Measurements from ENCODE around the gene AKR1B1.
A peak's percentile ranks its signal among the peaks of the same experiment; 100 is the strongest.

AKR1B1 gene

GRCh38 chr7:134458341-134458805 lies 527 bp downstream of the AKR1B1 start:
- TF ChIP-seq CTCF (IDR thresholded peaks at IDR 0.05; ENCODE audit: low read length) (no peak; the same call in none of the 2 replicates), EZH2 (IDR thresholded peaks at IDR 0.05; ENCODE audit: borderline replicate concordance, low read length) (no peak)
- peak overlapping the region; percentile 81 for H3K4me3 ChIP-seq (ENCODE audit: low read depth, low read length, poor library complexity, severe bottlenecking)
- H3K4me2 ChIP-seq (ENCODE audit: low read length), result peak overlapping the region; percentile 65
- no peaks in the 10 kb centered on the region for H3K79me2 ChIP-seq (ENCODE audit: insufficient read depth, low read length)
- no peaks in the 10 kb centered on the region for H3K9me2 ChIP-seq (ENCODE audit: low read depth, low read length)
- no peaks in the 10 kb centered on the region for H3K27me3 ChIP-seq (ENCODE audit: insufficient read depth, low read length)
- H3K36me3 ChIP-seq (ENCODE audit: insufficient read depth, low read length), result peaks cover 12% of the 10 kb centered on the region
- no peaks in the 10 kb centered on the region for H3F3A ChIP-seq (ENCODE audit: insufficient read depth, low read length)
- H4K20me1 ChIP-seq (ENCODE audit: insufficient read depth, low read length), result no peaks in the 10 kb centered on the region
- H3K9ac ChIP-seq (ENCODE audit: low read length), result peak overlapping the region; percentile 76
- peak overlapping the region; percentile 14; the same call in 1 of the 2 replicates for H2AFZ ChIP-seq (ENCODE audit: low read length)
- H3K4me1 ChIP-seq (ENCODE audit: insufficient read depth, low read length, severe bottlenecking), result peaks cover 38% of the 10 kb centered on the region
- H3K9me3 ChIP-seq (ENCODE audit: low read length), result no peaks in the 10 kb centered on the region
- no peak overlapping the region for H3K27ac ChIP-seq (ENCODE audit: low read depth, low read length, poor library complexity, severe bottlenecking)

GRCh38 chr7:134457210-134457609 lies 1.7 kb downstream of the AKR1B1 start:
- no peak overlapping the region; the same call in 1 of the 2 replicates for H3K9ac ChIP-seq (ENCODE audit: low read length)

GRCh38 chr7:134454277-134454676 lies 4.6 kb downstream of the AKR1B1 start:
- H3K9ac ChIP-seq (ENCODE audit: low read length), result no peak overlapping the region
- H3K4me1 ChIP-seq (ENCODE audit: insufficient read depth, low read length, severe bottlenecking), result peaks cover 44% of the 10 kb centered on the region
- TF ChIP-seq CTCF (IDR thresholded peaks at IDR 0.05; ENCODE audit: low read length) (no peak), EZH2 (IDR thresholded peaks at IDR 0.05; ENCODE audit: borderline replicate concordance, low read length) (no peak)
- no peak overlapping the region for H3K27ac ChIP-seq (ENCODE audit: low read depth, low read length, poor library complexity, severe bottlenecking)
- peaks cover 36% of the 10 kb centered on the region for H3K36me3 ChIP-seq (ENCODE audit: insufficient read depth, low read length)
- H3K79me2 ChIP-seq (ENCODE audit: insufficient read depth, low read length), result no peaks in the 10 kb centered on the region
- H3K4me3 ChIP-seq (ENCODE audit: low read depth, low read length, poor library complexity, severe bottlenecking), result no peak overlapping the region
- no peaks in the 10 kb centered on the region for H3K27me3 ChIP-seq (ENCODE audit: insufficient read depth, low read length)
- no peak overlapping the region for H2AFZ ChIP-seq (ENCODE audit: low read length)
- H3K4me2 ChIP-seq (ENCODE audit: low read length), result peak overlapping the region; percentile 6; the same call in 1 of the 2 replicates
- H3F3A ChIP-seq (ENCODE audit: insufficient read depth, low read length), result no peaks in the 10 kb centered on the region
- no peaks in the 10 kb centered on the region for H4K20me1 ChIP-seq (ENCODE audit: insufficient read depth, low read length)
- H3K9me2 ChIP-seq (ENCODE audit: low read depth, low read length), result no peaks in the 10 kb centered on the region
- no peaks in the 10 kb centered on the region for H3K9me3 ChIP-seq (ENCODE audit: low read length)

More at GRCh38 chr7:134457210-134457609, 1.7 kb downstream of the AKR1B1 start:
- no peak for TF ChIP-seq EZH2 (IDR thresholded peaks at IDR 0.05; ENCODE audit: borderline replicate concordance, low read length)
- TF ChIP-seq CTCF (IDR thresholded peaks at IDR 0.05; ENCODE audit: low read length), result no peak
- Histone ChIP-seq H3K79me2 (ENCODE audit: insufficient read depth, low read length) (no peaks in the 10 kb centered on the region), H2AFZ (ENCODE audit: low read length) (no peak overlapping the region), H3K4me1 (ENCODE audit: insufficient read depth, low read length, severe bottlenecking) (peaks cover 50% of the 10 kb centered on the region), H3K9me2 (ENCODE audit: low read depth, low read length) (no peaks in the 10 kb centered on the region), H3K36me3 (ENCODE audit: insufficient read depth, low read length) (peaks cover 12% of the 10 kb centered on the region), H3K4me2 (ENCODE audit: low read length) (peak overlapping the region; percentile 65), H3K9me3 (ENCODE audit: low read length) (no peaks in the 10 kb centered on the region), H3K27me3 (ENCODE audit: insufficient read depth, low read length) (no peaks in the 10 kb centered on the region), H3K27ac (ENCODE audit: low read depth, low read length, poor library complexity, severe bottlenecking) (peak overlapping the region; percentile 7), H4K20me1 (ENCODE audit: insufficient read depth, low read length) (no peaks in the 10 kb centered on the region), H3F3A (ENCODE audit: insufficient read depth, low read length) (no peaks in the 10 kb centered on the region), H3K4me3 (ENCODE audit: low read depth, low read length, poor library complexity, severe bottlenecking) (no peak overlapping the region)
